ENCODE measurements around the gene PIEZO1.

- TF ChIP-seq POLR2A (IDR thresholded peaks at IDR 0.05; ENCODE audit: low read length) (no peak), GATA1 (IDR thresholded peaks at IDR 0.05; ENCODE audit: low read depth, low read length) (no peak)
Measured at GRCh38 chr16:88740727-88741055, 44.3 kb downstream of the PIEZO1 start.
